Kidney epithelial cell (primary cell): ENCODE measurements around the gene NMB. TPM values are rescaled to one million over a fixed set of nuclear protein-coding genes. Genes with fewer than 3 reads are reported as not detected.
A peak's percentile ranks its signal among the peaks of the same experiment; 100 is the strongest.
"Not testable (repeated sequence)": the region's sequence is repeated elsewhere in the genome, so short reads cannot be mapped to it uniquely, and the experiment has no call there.

Source experiments
- DNase-seq: peaks from one replicate; pipeline ENCODE4 v3.0.0-alpha.2; 2010; ENCODE audit warnings: low read depth
- H3K27me3 ChIP-seq: 2 replicates; pipeline ENCODE4 v1.6.0; 2011; ENCODE audit warnings: low read length; ENCODE audit not compliant: control insufficient read depth, insufficient read depth
- H3K36me3 ChIP-seq: 2 replicates; pipeline ENCODE4 v1.5.1; 2011; ENCODE audit warnings: low read length; ENCODE audit not compliant: control insufficient read depth, insufficient read depth
- H3K4me3 ChIP-seq: 2 replicates; pipeline ENCODE4 v1.5.1; 2011; ENCODE audit warnings: low read depth, mild to moderate bottlenecking, control low read depth, low read length
- CTCF ChIP-seq: IDR thresholded peaks from 2 replicates; pipeline ENCODE4 v1.5.1; 2011; ENCODE audit warnings: mild to moderate bottlenecking, moderate library complexity, low read length, control low read depth, inconsistent platforms; ENCODE audit not compliant: insufficient read depth, poor library complexity, severe bottlenecking
- total RNA-seq: library from RNA; depleted of rRNA; stranded (reverse); fragments of >200 nt; gene quantifications from 2 replicates; pipeline ENCODE4 v1.2.3, GENCODE V29; 2015

NMB gene
- total RNA-seq, 1 donor from 2014 or later, result 6.3 TPM

- no peak for DNase-seq
- Histone ChIP-seq H3K4me3 (no peak overlapping the region), H3K36me3 (no peaks in the 10 kb centered on the region), H3K27me3 (no peaks in the 10 kb centered on the region)
- no peak for TF ChIP-seq CTCF
Observed at GRCh38 chr15:84696757-84697156, 38.8 kb upstream of the NMB start.

GRCh38 chr15:84690342-84690741 lies 32.3 kb upstream of the NMB start:
- Histone ChIP-seq H3K36me3 (no peaks in the 10 kb centered on the region), H3K27me3 (no peaks in the 10 kb centered on the region), H3K4me3 (no peak overlapping the region)
- no peak for DNase-seq
- TF ChIP-seq CTCF, result no peak

GRCh38 chr15:84689858-84690257 lies 31.9 kb upstream of the NMB start:
- TF ChIP-seq CTCF, result no peak
- Histone ChIP-seq H3K4me3 (no peak overlapping the region), H3K27me3 (no peaks in the 10 kb centered on the region), H3K36me3 (no peaks in the 10 kb centered on the region)
- DNase-seq, result no peak

GRCh38 chr15:84686446-84686845 lies 28.4 kb upstream of the NMB start:
- not testable (repeated sequence) for H3K27me3 ChIP-seq, H3K36me3 ChIP-seq, DNase-seq, H3K4me3 ChIP-seq

- no peaks in the 10 kb centered on the region for H3K27me3 ChIP-seq
- TF ChIP-seq CTCF, result no peak
- H3K36me3 ChIP-seq, result no peaks in the 10 kb centered on the region
- H3K4me3 ChIP-seq, result no peak overlapping the region
- DNase-seq, result peak; percentile 19
Observed at GRCh38 chr15:84685304-84685703, 27.3 kb upstream of the NMB start.

GRCh38 chr15:84684092-84684491 lies 26.1 kb upstream of the NMB start:
- Histone ChIP-seq H3K36me3 (peaks cover 1% of the 10 kb centered on the region), H3K4me3 (no peak overlapping the region), H3K27me3 (no peaks in the 10 kb centered on the region)
- TF ChIP-seq CTCF, result no peak
- DNase-seq, result peak; percentile 28
